Activated T-cell treated with anti-CD3 and anti-CD28 coated beads, Interleukin-2, amount 50 U/mL, for 24 hours (primary cell): ENCODE results near the gene HNRNPF.
A peak's percentile ranks its signal among the peaks of the same experiment; 100 is the strongest.
"Not testable (repeated sequence)": the region's sequence is repeated elsewhere in the genome, so short reads cannot be mapped to it uniquely, and the experiment has no call there.

Experiments used
- DNase-seq: peaks from one replicate; pipeline ENCODE4 v3.0.0-alpha.2; 2020
- H3K27ac Mint-ChIP-seq: 2 replicates; pipeline ENCODE4 v1.8.0; 2020; ENCODE audit warnings: mild to moderate bottlenecking, mixed read lengths
- H3K27me3 Mint-ChIP-seq: 2 replicates; pipeline ENCODE4 v1.8.0; 2020; ENCODE audit warnings: mixed read lengths
- H3K36me3 Mint-ChIP-seq: 2 replicates; pipeline ENCODE4 v1.8.0; 2020; ENCODE audit warnings: low read depth, mixed read lengths
- H3K4me1 Mint-ChIP-seq: 2 replicates; pipeline ENCODE4 v1.8.0; 2020; ENCODE audit warnings: low read depth, mixed read lengths
- H3K4me3 Mint-ChIP-seq: 2 replicates; pipeline ENCODE4 v1.8.0; 2020; ENCODE audit warnings: mild to moderate bottlenecking, moderate library complexity, mixed read lengths
- H3K9me3 Mint-ChIP-seq: 2 replicates; pipeline ENCODE4 v1.8.0; 2020; ENCODE audit warnings: mixed read lengths

Gene HNRNPF

GRCh38 chr10:43396061-43396927, 12.7 kb downstream of the HNRNPF start:
- no peaks in the 10 kb centered on the region for H3K9me3 Mint-ChIP-seq
- H3K36me3 Mint-ChIP-seq = peaks cover 95% of the 10 kb centered on the region
- H3K4me3 Mint-ChIP-seq = peak overlapping the region; percentile 99
- DNase-seq = peak; percentile 87
- peak overlapping the region; percentile 97 for H3K27ac Mint-ChIP-seq
- H3K4me1 Mint-ChIP-seq = peaks cover 73% of the 10 kb centered on the region
- no peaks in the 10 kb centered on the region for H3K27me3 Mint-ChIP-seq

DNA sequence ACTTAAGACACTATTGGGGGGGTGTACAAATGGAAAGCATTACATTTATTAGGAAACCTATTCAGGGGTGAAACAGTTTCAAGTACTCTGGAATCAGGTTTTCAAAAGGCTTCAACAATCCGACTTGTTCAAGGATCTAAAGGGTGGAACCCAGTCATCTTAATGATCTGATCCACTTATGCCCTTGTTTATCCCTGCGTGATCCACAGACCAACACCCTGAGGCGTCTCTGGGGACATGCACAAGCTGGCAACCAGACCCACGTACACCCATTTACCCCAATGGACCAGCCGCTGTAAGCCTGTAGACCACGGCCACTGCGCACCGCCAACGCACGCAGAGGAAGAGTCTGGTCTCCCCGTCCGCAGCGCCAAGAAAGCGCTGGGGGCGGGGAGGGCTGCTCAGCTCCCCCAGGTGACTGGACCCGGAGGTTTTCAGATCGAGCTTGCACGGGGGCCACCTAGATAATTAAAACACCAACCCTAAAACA, 13.4 kb downstream of the HNRNPF start:
- Mint-ChIP-seq H3K4me1 (peaks cover 70% of the 10 kb centered on the region), H3K36me3 (peaks cover 95% of the 10 kb centered on the region), H3K27ac (peak overlapping the region; percentile 97), H3K27me3 (no peaks in the 10 kb centered on the region), H3K4me3 (peak overlapping the region; percentile 99), H3K9me3 (no peaks in the 10 kb centered on the region)
- peak; percentile 66 for DNase-seq

DNA sequence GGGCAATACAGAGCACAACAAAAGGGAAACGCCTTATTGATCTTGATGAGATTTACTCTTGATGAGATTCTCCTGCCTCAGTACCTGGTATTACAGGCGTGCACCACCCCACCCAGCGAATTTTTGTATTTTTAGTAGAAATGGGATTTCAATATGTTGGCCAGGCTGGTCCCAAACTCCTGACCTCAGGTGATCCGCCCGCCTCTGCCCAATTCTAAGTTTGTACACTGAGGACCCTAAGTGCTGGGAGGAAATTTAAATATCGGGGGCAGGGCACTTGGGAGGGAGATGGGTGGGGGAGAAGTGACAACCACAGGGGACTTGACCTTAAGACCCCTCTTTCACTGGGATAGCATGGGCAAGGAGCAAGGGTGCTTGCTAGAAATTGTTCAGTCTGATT, 14.1 kb downstream of the HNRNPF start:
- no peak for DNase-seq
- H3K9me3 Mint-ChIP-seq = no peaks in the 10 kb centered on the region
- peak overlapping the region; percentile 97 for H3K27ac Mint-ChIP-seq
- peaks cover 70% of the 10 kb centered on the region for H3K4me1 Mint-ChIP-seq
- H3K4me3 Mint-ChIP-seq = peak overlapping the region; percentile 99
- no peaks in the 10 kb centered on the region for H3K27me3 Mint-ChIP-seq
- H3K36me3 Mint-ChIP-seq = peaks cover 95% of the 10 kb centered on the region

DNA sequence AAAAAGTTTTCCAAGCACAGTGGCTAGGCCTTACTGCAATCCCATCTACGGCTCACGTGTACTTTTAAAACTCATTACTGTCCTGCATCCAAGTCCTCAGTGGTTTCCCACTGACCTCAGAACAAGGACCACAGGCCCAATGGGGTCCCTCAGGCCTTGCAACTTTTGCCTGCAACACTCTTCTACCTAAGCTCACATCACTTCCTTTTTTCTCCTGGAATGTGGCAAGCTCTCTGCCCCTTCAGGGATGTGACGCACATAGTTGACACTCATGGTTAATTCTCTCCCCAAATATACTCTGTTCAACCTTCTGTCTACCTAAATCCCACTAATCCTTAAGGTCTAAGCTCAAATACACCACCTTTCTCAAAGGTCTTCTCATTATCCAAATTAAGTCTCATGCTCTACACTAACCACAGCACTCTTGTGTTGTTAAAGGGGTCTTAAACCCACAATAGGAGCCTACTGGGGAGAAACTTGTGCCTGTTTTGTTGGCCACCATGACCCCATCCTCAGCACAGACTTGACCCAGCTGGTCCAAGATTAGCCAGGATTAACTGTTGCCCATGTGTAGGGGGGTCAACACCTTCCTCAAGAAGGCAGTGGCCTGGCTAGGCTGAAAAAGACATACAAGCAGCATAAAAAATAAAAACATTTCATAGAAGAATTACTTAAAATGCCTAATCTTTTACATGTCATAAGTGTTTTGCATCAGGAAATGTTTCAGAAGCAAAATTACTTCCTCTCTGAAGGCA, 15.2 kb downstream of the HNRNPF start:
- H3K4me1 Mint-ChIP-seq = peaks cover 68% of the 10 kb centered on the region
- peak overlapping the region; percentile 11 for H3K4me3 Mint-ChIP-seq
- H3K27me3 Mint-ChIP-seq = no peaks in the 10 kb centered on the region
- peak overlapping the region; percentile 97 for H3K27ac Mint-ChIP-seq
- no peak for DNase-seq
- peaks cover 95% of the 10 kb centered on the region for H3K36me3 Mint-ChIP-seq
- no peaks in the 10 kb centered on the region for H3K9me3 Mint-ChIP-seq

GRCh38 chr10:43393186-43393585, 15.8 kb downstream of the HNRNPF start:
- H3K36me3 Mint-ChIP-seq = peaks cover 95% of the 10 kb centered on the region
- not testable (repeated sequence) for DNase-seq, H3K27me3 Mint-ChIP-seq, H3K9me3 Mint-ChIP-seq
- H3K4me3 Mint-ChIP-seq = peak overlapping the region; percentile 2
- H3K27ac Mint-ChIP-seq = peak overlapping the region; percentile 97
- peaks cover 68% of the 10 kb centered on the region for H3K4me1 Mint-ChIP-seq

GRCh38 chr10:43392748-43393147, 16.2 kb downstream of the HNRNPF start:
- H3K36me3 Mint-ChIP-seq = peaks cover 95% of the 10 kb centered on the region
- H3K4me3 Mint-ChIP-seq = peak overlapping the region; percentile 2

GRCh38 chr10:43391496-43391895, 17.5 kb downstream of the HNRNPF start:
- Mint-ChIP-seq H3K27ac (peak overlapping the region; percentile 97), H3K4me3 (no peak overlapping the region), H3K4me1 (peaks cover 78% of the 10 kb centered on the region), H3K27me3 (no peaks in the 10 kb centered on the region), H3K36me3 (peaks cover 100% of the 10 kb centered on the region), H3K9me3 (no peaks in the 10 kb centered on the region)
- no peak for DNase-seq

More at GRCh38 chr10:43392748-43393147, 16.2 kb downstream of the HNRNPF start:
- DNase-seq = no peak
- no peaks in the 10 kb centered on the region for H3K27me3 Mint-ChIP-seq
- H3K4me1 Mint-ChIP-seq = peaks cover 69% of the 10 kb centered on the region
- H3K27ac Mint-ChIP-seq = peak overlapping the region; percentile 97
- no peaks in the 10 kb centered on the region for H3K9me3 Mint-ChIP-seq

DNA sequence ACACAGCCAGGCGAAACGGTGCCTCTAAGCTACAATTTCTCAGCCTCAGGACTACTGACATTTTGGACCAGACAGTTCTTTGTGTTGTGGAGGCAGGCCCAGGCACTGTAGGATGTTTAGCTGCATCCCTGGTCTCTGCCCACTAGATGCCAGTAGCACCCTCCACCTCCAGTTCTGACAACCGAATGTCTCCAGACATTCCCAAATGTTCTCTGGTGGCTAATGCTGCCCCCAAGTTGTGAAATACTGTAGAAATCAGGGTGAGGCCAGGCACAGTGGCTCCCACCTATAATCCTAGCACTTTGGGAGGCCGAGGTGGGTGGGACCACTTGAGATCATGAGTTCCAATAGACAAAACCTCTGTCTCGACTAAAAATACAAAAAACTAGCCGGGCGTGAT, 18.2 kb downstream of the HNRNPF start:
- no peak for DNase-seq
- Mint-ChIP-seq H3K4me3 (no peak overlapping the region), H3K27me3 (no peaks in the 10 kb centered on the region), H3K27ac (peak overlapping the region; percentile 97), H3K9me3 (no peaks in the 10 kb centered on the region), H3K36me3 (peaks cover 100% of the 10 kb centered on the region), H3K4me1 (peaks cover 80% of the 10 kb centered on the region)

- no peak overlapping the region for H3K4me3 Mint-ChIP-seq
- H3K36me3 Mint-ChIP-seq = peaks cover 100% of the 10 kb centered on the region
- no peak for DNase-seq
- H3K27me3 Mint-ChIP-seq = no peaks in the 10 kb centered on the region
- H3K27ac Mint-ChIP-seq = peak overlapping the region; percentile 97
- peaks cover 76% of the 10 kb centered on the region for H3K4me1 Mint-ChIP-seq
- H3K9me3 Mint-ChIP-seq = no peaks in the 10 kb centered on the region
Observed at GRCh38 chr10:43390333-43390732, 18.7 kb downstream of the HNRNPF start.

DNA sequence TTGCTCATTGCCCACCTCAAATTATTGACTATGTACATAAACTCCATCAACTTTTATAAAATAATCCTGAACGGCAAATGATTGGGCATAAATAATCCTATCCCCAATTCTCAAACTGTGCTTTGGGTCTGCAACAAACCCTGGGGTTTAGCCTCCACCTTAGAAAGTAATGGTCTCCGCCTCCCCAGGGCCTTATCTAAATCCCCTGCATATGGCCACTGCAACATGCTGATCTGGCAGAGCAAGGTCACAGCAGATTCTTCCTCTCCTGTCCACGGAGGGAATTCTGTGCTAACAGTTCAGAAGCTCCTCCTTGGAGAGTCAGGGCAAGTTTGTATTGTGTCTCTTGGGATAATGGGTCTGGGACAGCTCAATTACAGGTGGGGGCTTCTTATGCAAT, 19.1 kb downstream of the HNRNPF start:
- peaks cover 72% of the 10 kb centered on the region for H3K4me1 Mint-ChIP-seq

GRCh38 chr10:43387678-43388032, 21.3 kb downstream of the HNRNPF start:
- H3K27me3 Mint-ChIP-seq = no peaks in the 10 kb centered on the region
- DNase-seq = no peak
- H3K4me1 Mint-ChIP-seq = peaks cover 52% of the 10 kb centered on the region
- H3K36me3 Mint-ChIP-seq = peaks cover 80% of the 10 kb centered on the region
- H3K27ac Mint-ChIP-seq = peak overlapping the region; percentile 75
- H3K9me3 Mint-ChIP-seq = no peaks in the 10 kb centered on the region
- H3K4me3 Mint-ChIP-seq = no peak overlapping the region

More for the DNA sequence above, 19.1 kb downstream of the HNRNPF start:
- H3K27ac Mint-ChIP-seq = peak overlapping the region; percentile 97
- no peak for DNase-seq
- no peak overlapping the region for H3K4me3 Mint-ChIP-seq
- H3K9me3 Mint-ChIP-seq = no peaks in the 10 kb centered on the region
- no peaks in the 10 kb centered on the region for H3K27me3 Mint-ChIP-seq
- peaks cover 99% of the 10 kb centered on the region for H3K36me3 Mint-ChIP-seq

DNA sequence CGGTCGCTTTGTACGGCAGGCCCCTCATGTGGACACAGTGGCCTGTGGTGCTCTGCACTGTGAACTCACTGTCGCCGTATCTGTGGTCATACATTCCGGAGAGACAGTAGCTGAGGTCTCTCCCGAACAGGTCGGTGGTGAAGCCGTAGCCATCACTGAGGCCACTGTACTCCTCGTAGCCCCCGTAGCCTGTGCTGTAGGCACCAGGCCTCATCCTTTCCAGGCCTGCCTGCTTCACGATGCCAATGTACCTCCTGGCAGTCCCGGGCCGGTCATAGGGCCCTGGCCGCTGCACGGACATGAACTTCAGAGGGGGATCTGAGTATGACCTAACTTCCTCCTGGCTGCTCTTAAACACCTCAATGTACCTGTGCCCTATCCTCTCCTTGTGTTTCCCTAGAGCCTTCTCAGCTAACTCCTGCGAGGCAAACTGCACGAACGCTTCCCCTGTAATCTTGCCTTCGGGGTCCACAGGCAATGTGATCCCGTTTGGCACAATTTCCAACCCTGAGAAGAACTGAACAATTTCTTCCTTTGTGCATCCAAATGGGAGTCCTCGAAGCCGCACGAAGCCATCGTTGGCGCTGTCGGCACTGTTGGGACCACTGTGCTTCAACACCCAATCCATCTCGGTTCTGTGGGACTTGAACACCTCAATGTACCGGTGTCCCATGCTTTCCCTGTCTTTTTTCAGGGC, 21.9 kb downstream of the HNRNPF start:
- H3K36me3 Mint-ChIP-seq = peaks cover 74% of the 10 kb centered on the region
- no peaks in the 10 kb centered on the region for H3K27me3 Mint-ChIP-seq
- H3K4me1 Mint-ChIP-seq = peaks cover 48% of the 10 kb centered on the region
- H3K27ac Mint-ChIP-seq = peak overlapping the region; percentile 75
- H3K9me3 Mint-ChIP-seq = no peaks in the 10 kb centered on the region
- H3K4me3 Mint-ChIP-seq = no peak overlapping the region
- DNase-seq = no peak

GRCh38 chr10:43386549-43386948, 22.4 kb downstream of the HNRNPF start:
- DNase-seq = no peak
- peak overlapping the region; percentile 75 for H3K27ac Mint-ChIP-seq
- H3K36me3 Mint-ChIP-seq = peaks cover 69% of the 10 kb centered on the region
- no peak overlapping the region for H3K4me3 Mint-ChIP-seq
- H3K4me1 Mint-ChIP-seq = peaks cover 44% of the 10 kb centered on the region
- H3K9me3 Mint-ChIP-seq = no peaks in the 10 kb centered on the region
- no peaks in the 10 kb centered on the region for H3K27me3 Mint-ChIP-seq

DNA sequence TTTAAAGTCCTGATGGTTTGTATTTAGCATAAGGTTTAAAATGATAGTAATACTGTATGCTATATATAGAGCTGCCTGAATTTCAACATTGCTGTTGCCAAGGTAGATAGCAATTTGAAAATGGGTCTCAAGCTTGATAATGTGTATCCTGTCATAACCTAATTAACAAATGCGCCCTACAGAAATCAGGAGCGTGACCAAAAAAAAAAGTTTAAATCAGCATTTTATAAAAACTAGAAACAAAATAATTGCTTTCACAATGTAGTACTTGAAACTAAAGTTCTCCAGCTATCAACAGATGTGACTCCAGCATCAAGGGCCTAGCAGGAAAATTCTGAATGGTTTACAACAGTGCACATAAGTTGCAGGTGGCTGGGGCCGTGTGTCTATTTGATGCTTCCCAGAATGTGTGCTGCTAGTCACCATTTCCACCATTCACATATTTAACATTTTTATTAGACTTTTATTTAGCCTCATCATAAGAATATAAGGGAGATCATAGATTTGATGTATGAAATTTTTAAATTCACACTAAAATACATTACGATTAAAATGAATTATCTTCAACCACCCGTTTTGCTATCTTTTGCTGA, 23.5 kb downstream of the HNRNPF start:
- Mint-ChIP-seq H3K9me3 (no peaks in the 10 kb centered on the region), H3K36me3 (peaks cover 58% of the 10 kb centered on the region), H3K4me1 (peaks cover 37% of the 10 kb centered on the region), H3K27me3 (no peaks in the 10 kb centered on the region), H3K4me3 (no peak overlapping the region), H3K27ac (peak overlapping the region; percentile 10)
- DNase-seq = no peak
